ENCODE data around the gene KIRREL3. TPM values are rescaled to one million over a fixed set of nuclear protein-coding genes. Genes with fewer than 3 reads are reported as not detected.

KIRREL3 gene
- total and polyA plus RNA-seq, 8 donors = 0.06 to 1.1 (median 0.26) TPM; not detected in 2

GRCh38 chr11:126707498-126707897 is 293.1 kb downstream of the KIRREL3 start:
- FAIRE-seq (no peak), DNase-seq (no peak), ATAC-seq (no peak)
- no peak overlapping the region for H3K4me3 ChIP-seq
- WGBS, 2 donors = 49 to 80% methylated on average over 2 of the region's 2 CpGs
- TF ChIP-seq CTCF (IDR thresholded peaks at IDR 0.05) = no peak
- no peaks in the 10 kb centered on the region for H3K4me1 ChIP-seq
- no peaks in the 10 kb centered on the region for H3K27me3 ChIP-seq
- H3K9me3 ChIP-seq = no peaks in the 10 kb centered on the region
- intact Hi-C loops (cut with DNase I) = no loop called here
- no peaks in the 10 kb centered on the region for H3K36me3 ChIP-seq
- H3K27ac ChIP-seq = no peak overlapping the region

- DNase-seq (no peak), FAIRE-seq (no peak), ATAC-seq (no peak)
- no peak for TF ChIP-seq CTCF (IDR thresholded peaks at IDR 0.05)
- Histone ChIP-seq H3K27me3 (no peaks in the 10 kb centered on the region), H3K27ac (no peak overlapping the region), H3K36me3 (no peaks in the 10 kb centered on the region), H3K9me3 (no peaks in the 10 kb centered on the region), H3K4me3 (no peak overlapping the region), H3K4me1 (no peaks in the 10 kb centered on the region)
- intact Hi-C loops (cut with DNase I) = no loop called here
- 46 to 55% methylated on average over 2 of the region's 2 CpGs for WGBS, 2 donors
Measured at GRCh38 chr11:126704096-126704495, 296.5 kb downstream of the KIRREL3 start.

GRCh38 chr11:126703662-126704061 is 296.9 kb downstream of the KIRREL3 start:
- no peaks in the 10 kb centered on the region for H3K4me1 ChIP-seq
- ATAC-seq (no peak), DNase-seq (no peak), FAIRE-seq (no peak)
- intact Hi-C loops (cut with DNase I) = no loop called here
- no peaks in the 10 kb centered on the region for H3K9me3 ChIP-seq
- TF ChIP-seq CTCF (IDR thresholded peaks at IDR 0.05) = no peak
- H3K27me3 ChIP-seq = no peaks in the 10 kb centered on the region
- no peak overlapping the region for H3K4me3 ChIP-seq
- H3K27ac ChIP-seq = no peak overlapping the region
- no peaks in the 10 kb centered on the region for H3K36me3 ChIP-seq
- 82 to 83% methylated on average over 4 of the region's 4 CpGs for WGBS, 2 donors

- 80 to 83% methylated on average over 5 of the region's 5 CpGs for WGBS, 2 donors
- Histone ChIP-seq H3K9me3 (no peaks in the 10 kb centered on the region), H3K27ac (no peak overlapping the region), H3K4me1 (no peaks in the 10 kb centered on the region), H3K27me3 (no peaks in the 10 kb centered on the region), H3K4me3 (no peak overlapping the region), H3K36me3 (no peaks in the 10 kb centered on the region)
- DNase-seq (no peak), FAIRE-seq (no peak), ATAC-seq (peak in 1 of 4 donors; percentile 25)
- intact Hi-C loops (cut with DNase I) = no loop called here
- no peak for TF ChIP-seq CTCF (IDR thresholded peaks at IDR 0.05)
Measured at GRCh38 chr11:126702987-126703386, 297.6 kb downstream of the KIRREL3 start.

GRCh38 chr11:126702165-126702720 is 298.3 kb downstream of the KIRREL3 start:
- Histone ChIP-seq H3K4me1 (no peaks in the 10 kb centered on the region), H3K4me3 (no peak overlapping the region), H3K36me3 (no peaks in the 10 kb centered on the region), H3K27ac (no peak overlapping the region), H3K9me3 (no peaks in the 10 kb centered on the region), H3K27me3 (no peaks in the 10 kb centered on the region)
- ATAC-seq = no peak
- no peak for DNase-seq
- TF ChIP-seq CTCF (IDR thresholded peaks at IDR 0.05) = no peak
- intact Hi-C loops (cut with DNase I) = no loop called here
- 84 to 87% methylated on average over 7 of the region's 7 CpGs for WGBS, 2 donors
- no peak for FAIRE-seq

Data from pancreas (tissue), 10 donors.